COLO829 (cell line): Measurements from ENCODE around the gene WWP2.
"Not testable (repeated sequence)": the region's sequence is repeated elsewhere in the genome, so short reads cannot be mapped to it uniquely, and the experiment has no call there.

Experiments used
- DNase-seq: peaks from one replicate; pipeline ENCODE4 v3.0.0; 2012; ENCODE audit warnings: low spot score

Gene WWP2

DNA sequence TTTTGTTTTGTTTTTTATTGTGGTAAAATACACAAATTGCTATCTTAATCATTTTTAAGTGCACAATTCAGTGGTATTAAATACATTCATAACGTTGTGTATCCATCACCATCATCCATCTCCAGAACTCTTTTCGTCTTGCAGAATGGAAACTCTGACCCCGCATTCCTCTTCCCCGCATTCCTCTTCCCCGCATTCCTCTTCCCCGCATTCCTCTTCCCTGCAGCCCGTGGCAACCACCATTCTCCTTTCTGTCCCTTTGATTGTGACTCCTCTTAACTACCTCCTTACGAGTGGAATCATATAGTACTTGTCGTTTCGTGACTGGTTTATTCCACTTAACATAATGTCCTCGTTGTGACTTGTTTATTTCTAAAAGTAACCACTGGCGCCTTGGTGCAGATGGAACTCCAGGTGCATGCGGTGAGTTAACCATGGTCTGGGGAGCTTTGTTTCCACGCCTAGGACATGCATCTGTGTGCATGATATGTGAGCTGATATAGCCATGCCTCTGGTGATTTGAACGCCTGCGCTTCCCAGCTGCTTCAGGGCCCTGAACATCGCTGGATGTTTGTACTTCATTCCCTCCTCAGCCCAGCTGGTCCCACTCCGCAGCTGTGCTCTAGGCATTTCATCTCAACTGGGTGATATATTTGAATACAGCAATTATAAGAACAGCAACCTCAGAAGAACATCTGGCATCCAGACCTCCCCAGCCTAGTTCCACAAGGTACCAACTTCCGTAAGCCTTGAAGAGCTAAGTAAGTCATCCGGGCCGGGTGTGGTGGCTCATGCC, 181.3 kb downstream of the WWP2 start:
- not testable (repeated sequence) for DNase-seq

DNA sequence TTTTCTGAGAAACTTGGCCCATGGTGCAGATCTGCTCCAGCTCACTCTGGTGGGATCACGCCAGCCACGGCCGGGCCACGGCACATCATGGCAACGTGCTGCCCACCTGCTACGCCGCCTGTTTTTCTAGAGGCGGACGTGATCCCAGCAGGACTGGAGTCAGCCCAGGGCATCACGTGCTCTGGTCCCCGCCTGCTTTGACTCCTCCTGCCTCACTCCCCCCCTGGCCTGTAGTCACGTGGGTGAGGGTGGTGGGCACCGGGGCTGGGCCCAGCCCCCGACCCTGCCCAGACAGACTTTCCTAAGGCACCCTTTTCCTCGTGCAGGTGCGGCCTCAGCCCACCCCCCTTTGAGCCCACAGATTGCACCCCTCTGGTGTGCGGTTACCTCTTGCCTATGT, 188.3 kb downstream of the WWP2 start:
- not testable (repeated sequence) for DNase-seq

DNA sequence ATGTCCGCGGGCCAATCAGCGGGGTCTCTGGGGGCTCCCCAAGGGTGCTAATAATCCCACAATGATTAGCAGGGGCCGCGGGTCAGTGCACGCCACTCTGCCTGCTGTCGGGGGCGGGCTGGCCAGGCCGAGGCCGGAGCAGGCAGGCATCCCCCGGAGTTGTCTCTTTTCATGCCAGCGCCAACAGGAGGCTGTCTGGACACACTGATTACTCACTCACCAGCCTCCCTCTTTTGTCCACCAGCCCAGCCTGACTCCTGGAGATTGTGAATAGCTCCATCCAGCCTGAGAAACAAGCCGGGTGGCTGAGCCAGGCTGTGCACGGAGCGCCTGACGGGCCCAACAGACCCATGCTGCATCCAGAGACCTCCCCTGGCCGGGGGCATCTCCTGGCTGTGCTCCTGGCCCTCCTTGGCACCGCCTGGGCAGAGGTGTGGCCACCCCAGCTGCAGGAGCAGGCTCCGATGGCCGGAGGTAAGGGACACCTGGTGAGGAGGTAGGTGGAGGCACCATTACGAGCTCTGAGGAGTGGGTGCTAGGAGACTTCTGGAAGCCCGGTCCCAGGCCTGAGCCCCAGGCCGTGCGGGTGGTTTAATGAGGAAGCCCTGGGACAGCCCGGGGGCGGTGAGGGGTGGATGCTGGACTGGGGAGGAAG, 189.0 kb downstream of the WWP2 start, which contains the start of gene CLEC18A:
CLEC18A (plus strand) TSS at position 318 of the 655 bp plus-strand sequence; CDS start at position 351, 33 bp downstream.
- not testable (repeated sequence) for DNase-seq

DNA sequence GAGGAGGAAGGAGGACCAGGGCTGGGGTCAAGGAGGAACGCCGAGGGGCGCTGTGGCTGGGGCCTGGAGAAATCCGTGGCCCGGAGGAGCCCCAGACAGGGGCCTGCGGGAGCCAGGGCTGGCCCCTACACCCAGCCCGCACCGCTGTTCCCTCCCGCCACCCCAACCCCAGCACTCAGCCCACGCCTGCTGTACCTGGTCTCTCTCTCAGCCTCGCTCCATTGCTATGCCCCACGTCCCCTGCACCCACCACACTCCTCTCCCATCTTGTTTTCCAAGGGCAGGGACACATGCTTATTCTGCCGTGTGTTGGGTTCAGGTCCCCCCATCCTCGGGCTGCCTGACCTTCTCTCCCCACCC, 189.5 kb downstream of the WWP2 start:
- DNase-seq = not testable (repeated sequence)

DNA sequence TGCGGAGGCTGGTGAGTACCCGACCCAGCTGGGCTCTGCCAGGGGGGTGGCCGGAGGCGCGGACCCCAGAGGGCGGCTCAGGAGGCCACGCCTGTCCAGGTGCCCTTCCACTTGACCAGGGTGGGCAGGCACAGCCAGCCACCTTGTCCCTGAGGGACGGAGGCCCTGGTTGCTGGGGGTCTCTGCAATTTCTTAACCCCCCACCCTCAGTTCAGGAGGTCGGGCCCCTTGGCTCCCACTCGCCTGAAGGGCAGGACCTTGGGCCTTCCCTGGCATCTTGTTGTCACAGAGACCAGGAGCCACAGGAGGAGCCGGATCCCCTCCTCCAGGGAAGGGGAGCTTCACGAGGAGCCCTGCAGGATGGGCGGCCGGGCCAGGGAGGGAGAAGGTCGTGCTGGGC, 190.0 kb downstream of the WWP2 start:
- not testable (repeated sequence) for DNase-seq

DNA sequence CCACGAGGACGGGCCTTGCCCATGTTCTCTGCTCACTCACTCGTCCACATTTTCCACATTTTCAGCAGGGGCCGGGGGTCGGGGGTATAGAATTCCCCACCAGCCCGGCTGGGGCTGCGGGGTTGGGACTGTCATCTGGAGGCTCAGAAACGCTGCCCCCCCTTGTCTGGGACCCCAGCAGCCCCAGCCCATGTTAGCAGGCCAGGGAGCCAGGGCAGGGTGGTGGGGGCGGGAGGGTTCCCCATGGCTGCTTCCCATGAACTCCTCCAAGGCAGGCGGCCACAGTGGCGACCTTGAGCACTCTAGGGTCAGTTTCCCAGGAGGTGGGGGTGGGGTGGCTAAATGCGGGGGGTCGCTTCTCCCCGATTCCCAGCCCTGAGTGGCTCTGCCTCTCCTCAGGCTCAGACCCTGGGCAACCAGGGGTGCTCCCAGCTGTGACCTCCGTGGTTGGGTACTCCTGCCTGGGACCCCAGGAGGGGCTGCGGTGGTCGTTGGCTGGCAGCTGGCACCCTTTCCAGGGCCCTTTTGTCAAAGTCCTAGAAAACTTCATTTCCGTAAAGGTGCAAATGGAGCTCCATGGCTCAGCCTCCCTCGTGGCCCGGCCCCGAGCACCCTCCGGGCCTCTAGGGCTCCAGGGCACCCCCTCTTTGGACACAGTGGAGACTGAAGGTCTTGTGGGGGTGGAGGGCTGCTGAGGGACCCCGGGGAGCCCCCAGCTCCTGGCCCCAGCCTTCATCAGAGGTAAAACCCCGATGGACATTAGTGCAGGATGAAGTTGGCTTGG, 190.6 kb downstream of the WWP2 start:
- not testable (repeated sequence) for DNase-seq

DNA sequence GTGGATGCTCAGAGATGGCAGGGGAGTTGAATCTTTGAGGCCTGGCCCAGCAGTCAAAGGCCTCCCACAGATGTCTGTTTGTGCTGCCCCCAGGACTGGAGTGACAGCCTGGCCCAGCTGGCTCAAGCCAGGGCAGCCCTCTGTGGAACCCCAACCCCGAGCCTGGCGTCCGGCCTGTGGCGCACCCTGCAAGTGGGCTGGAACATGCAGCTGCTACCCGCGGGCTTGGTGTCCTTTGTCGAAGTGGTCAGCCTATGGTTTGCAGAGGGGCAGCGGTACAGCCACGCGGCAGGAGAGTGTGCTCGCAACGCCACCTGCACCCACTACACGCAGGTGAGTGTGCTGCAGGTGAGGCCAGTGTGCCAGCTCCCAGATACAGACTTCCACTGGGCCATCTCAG, 192.1 kb downstream of the WWP2 start:
- not testable (repeated sequence) for DNase-seq

DNA sequence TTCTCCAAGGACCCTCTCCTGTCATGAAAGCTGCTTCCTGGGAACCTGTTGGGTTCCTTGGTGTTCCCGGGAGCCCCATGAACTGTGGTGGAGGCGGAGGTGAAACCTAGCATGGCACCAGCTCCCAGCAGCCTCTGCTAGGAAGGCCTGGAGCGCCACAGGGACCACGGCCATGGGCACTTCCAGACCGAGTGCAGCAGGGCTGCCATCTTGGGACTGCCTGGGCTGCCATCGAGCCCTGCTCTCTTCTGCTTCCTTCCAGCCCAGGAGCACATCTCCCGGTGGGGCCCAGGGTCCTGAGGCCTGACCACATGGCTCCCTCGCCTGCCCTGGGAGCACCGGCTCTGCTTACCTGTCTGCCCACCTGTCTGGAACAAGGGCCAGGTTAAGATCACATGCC, 201.2 kb downstream of the WWP2 start:
- not testable (repeated sequence) for DNase-seq

DNA sequence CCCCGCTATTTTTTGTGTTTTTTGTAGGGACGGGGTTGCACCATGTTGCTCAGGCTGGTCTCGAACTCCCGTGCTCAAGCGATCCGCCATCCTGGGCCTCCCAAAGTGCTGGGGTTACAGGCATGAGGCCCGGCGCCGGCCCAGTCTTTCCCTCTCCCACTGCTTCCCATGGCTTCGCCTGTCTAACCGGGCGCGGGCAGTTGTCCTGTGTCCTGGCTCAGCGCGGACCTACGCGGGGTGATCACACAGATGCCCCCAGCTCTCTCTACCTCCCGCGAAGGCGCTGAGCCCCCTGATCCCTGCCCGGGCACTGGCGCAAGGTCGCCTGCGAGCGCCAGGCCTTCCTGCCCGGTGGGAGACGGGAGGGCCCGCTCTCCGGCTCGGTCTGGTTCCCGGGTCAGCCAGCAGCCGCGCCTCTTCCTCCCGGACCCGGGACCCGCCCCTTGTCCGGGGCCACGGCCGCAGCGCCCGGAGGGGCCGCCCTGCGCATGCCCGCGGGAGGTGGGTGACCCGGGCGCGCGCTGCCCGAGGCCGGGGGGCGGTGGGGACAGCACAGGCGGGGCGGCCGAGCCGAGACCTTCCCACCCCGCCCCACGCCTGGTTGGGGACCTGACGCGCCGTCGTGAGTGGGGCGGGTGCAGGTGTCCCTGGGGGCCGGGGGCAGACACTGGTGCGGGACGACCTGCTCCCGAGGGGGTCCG, 203.0 kb downstream of the WWP2 start:
- not testable (repeated sequence) for DNase-seq

DNA sequence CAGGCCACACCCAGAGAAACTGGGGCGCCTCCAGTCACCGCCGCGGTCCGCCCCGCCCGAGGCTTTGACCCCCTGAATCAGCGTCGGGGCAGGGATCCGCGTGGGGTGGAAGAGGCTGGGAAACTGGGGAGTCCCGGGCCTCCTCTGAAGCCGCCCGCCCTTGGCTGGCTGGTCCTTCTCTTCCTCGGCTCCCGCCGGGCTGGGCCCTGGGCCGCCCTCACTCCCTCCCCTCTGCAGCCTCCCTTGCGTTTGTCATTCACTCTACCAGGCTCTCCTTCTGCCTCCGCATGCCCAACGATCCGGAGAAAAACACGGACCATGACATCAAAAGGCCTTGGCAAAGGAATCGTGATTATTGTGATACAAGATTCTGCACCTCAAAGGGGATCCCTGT, 203.5 kb downstream of the WWP2 start:
- not testable (repeated sequence) for DNase-seq

DNA sequence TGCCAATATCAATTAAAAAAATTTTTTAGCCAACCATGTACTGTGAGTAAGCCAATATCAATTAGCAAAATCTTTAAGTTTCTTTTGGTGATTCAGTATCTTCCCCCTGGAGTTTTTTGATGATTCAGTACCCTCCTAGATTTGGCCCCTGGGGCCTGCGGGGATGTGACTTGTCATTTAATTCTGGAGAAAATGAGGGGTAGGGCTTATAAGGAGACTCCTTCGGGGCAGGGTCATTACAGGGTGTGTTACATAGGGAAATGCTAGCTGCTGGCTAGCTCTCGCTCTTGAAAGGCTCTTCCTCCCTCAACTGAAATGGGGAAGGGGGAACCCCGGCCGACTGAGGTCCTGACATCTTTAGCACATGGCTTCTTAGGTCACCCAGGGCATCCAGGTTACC, 205.6 kb downstream of the WWP2 start:
- not testable (repeated sequence) for DNase-seq

DNA sequence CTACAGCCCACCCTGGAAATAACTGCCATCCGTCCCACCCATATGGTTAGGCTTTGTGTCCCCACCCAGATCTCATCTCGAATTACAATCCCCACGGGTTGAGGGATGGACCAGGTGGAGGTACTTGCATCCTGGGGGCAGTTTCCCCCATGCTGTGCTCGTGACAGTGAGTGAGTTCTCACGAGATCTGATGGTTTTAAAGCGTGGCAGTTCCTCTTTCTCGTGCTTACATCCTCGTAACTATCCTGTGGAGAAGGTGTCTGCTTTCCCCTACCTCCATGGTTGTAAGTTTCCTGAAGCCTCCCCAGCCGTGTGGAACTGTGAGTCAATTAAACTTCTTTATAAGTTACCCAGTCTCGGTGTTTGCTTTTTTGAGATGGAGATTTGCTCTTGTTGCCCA, 206.0 kb downstream of the WWP2 start:
- not testable (repeated sequence) for DNase-seq

DNA sequence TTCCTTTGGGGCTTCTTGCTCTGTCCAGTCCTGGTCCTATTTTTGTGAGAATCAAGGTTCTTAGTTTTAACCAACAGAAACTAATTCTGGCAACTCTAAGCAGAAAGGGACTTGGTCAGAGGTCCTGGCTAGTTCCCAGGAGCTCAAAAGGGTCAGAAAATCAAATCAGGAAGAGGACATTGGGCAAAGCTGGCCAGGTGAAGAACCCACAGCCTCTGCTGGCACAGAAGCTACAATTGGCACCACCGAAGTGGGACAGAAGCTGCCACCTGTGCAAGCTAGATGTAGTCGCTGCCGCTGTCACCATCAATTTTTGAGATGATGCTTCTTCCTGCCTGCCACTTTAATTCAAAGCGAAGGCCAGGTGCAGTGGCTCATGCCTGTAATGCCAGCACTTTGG, 207.5 kb downstream of the WWP2 start:
- not testable (repeated sequence) for DNase-seq

DNA sequence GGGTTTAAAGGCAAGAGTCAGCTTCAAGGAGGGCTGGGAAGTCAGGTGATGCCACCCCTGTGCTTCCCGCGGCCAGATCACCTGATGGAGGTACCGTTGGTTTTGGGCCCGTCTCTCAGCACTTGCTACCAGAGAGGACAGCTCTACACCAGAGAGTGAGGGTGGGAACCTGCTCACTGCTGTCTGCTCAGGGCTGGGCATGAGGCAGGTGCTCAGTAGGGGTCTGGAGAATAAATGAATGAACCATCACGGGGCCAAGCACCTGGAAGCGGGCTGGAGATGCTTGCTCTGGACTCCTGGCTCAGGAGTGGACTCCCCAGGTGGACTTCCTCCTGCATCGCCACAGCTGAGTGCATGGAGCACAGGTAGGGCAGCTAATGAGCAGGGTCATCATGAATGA, 210.0 kb downstream of the WWP2 start:
- not testable (repeated sequence) for DNase-seq

DNA sequence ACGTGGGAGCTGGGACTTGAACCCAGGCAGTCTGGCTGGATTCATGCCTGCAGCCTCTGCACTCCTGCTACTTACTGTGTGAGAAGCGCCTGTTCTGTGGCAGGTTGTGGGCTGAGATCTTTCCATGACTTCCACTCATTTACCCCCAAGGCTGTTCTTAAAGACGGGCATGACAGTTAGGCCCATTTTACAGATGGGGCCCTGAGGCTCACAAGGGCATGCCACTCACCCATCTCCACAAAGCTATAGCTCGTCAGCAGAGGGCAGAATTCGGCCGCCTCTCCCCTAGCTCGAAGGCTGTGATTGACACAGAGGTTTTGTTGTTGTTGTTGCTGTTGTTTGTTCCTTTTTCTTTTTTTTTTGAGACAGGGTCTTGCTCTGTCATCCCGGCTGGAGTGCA, 210.8 kb downstream of the WWP2 start:
- DNase-seq = not testable (repeated sequence)

DNA sequence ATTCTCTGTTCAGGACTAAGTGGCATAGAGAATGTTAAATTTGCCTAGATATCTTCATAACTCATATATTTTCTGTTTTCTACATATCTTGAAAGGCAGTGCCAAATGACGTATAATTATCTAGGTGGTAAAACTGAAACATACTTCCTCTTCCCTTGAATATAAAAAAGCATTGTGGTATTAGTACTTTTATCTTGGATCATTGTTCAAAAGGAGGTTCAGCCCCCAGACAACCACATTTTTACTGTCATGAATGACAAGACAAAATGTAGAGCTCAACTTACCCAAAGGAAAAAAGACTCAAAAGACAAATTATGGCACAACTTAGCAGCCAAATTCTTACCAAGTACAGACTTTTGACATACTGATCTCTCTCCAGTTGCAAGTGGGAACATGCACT, 223.1 kb downstream of the WWP2 start:
- not testable (repeated sequence) for DNase-seq
